ENCODE data around the gene SCARF2.
"Not testable (repeated sequence)": the region's sequence is repeated elsewhere in the genome, so short reads cannot be mapped to it uniquely, and the experiment has no call there.

Gene SCARF2

GRCh38 chr22:20399866-20400605 is 37.6 kb downstream of the SCARF2 start:
- DNase-seq (ENCODE audit: low read depth), result no peak
- no peak overlapping the region for H3K4me3 ChIP-seq (ENCODE audit: low read depth, low read length)

- DNase-seq (ENCODE audit: low read depth), result no peak
- no peak overlapping the region for H3K4me3 ChIP-seq (ENCODE audit: low read depth, low read length)
Observed at GRCh38 chr22:20398420-20398819, 39.2 kb downstream of the SCARF2 start.

- no peak for DNase-seq (ENCODE audit: low read depth)
- no peak overlapping the region for H3K4me3 ChIP-seq (ENCODE audit: low read depth, low read length)
Observed at GRCh38 chr22:20397498-20397897, 40.1 kb downstream of the SCARF2 start.

- DNase-seq (ENCODE audit: low read depth), result peak; percentile 71
- H3K4me3 ChIP-seq (ENCODE audit: low read depth, low read length), result no peak overlapping the region
Observed at GRCh38 chr22:20396639-20397038, 41.0 kb downstream of the SCARF2 start.

- no peak for DNase-seq (ENCODE audit: low read depth)
- no peak overlapping the region for H3K4me3 ChIP-seq (ENCODE audit: low read depth, low read length)
Observed at GRCh38 chr22:20395907-20396287, 41.7 kb downstream of the SCARF2 start.

- H3K4me3 ChIP-seq (ENCODE audit: low read depth, low read length), result peak overlapping the region; percentile 81
- no peak for DNase-seq (ENCODE audit: low read depth)
Observed at GRCh38 chr22:20395181-20395906, 42.3 kb downstream of the SCARF2 start.

- DNase-seq (ENCODE audit: low read depth), result peak; percentile 77
- peak within 1 kb of the TSS; percentile 81 for H3K4me3 ChIP-seq (ENCODE audit: low read depth, low read length)
Observed at GRCh38 chr22:20393705-20394476, 43.7 kb downstream of the SCARF2 start, which contains the start of gene ZNF74. TSS of gene ZNF74 (plus strand) at chr22:20394151. CDS start at chr22:20394629, 478 bp downstream.

- H3K4me3 ChIP-seq (ENCODE audit: low read depth, low read length), result peak overlapping the region; percentile 81
- no peak for DNase-seq (ENCODE audit: low read depth)
Observed at GRCh38 chr22:20392983-20393704, 44.5 kb downstream of the SCARF2 start.

- not testable (repeated sequence) for DNase-seq (ENCODE audit: low read depth); H3K4me3 ChIP-seq (ENCODE audit: low read depth, low read length)
Observed at GRCh38 chr22:20392365-20392881, 45.2 kb downstream of the SCARF2 start.

GRCh38 chr22:20391222-20391621 is 46.4 kb downstream of the SCARF2 start:
- no peak for DNase-seq (ENCODE audit: low read depth)

GRCh38 chr22:20390394-20390907 is 47.2 kb downstream of the SCARF2 start:
- no peak for DNase-seq (ENCODE audit: low read depth)
- H3K4me3 ChIP-seq (ENCODE audit: low read depth, low read length), result no peak overlapping the region

More at GRCh38 chr22:20391222-20391621, 46.4 kb downstream of the SCARF2 start:
- H3K4me3 ChIP-seq (ENCODE audit: low read depth, low read length), result no peak overlapping the region

- H3K4me3 ChIP-seq (ENCODE audit: low read depth, low read length), result no peak overlapping the region
- DNase-seq (ENCODE audit: low read depth), result no peak
Observed at GRCh38 chr22:20389288-20389687, 48.3 kb downstream of the SCARF2 start.

- no peak for DNase-seq (ENCODE audit: low read depth)
- no peak overlapping the region for H3K4me3 ChIP-seq (ENCODE audit: low read depth, low read length)
Observed at GRCh38 chr22:20388200-20388599, 49.4 kb downstream of the SCARF2 start.

GRCh38 chr22:20386972-20387371 is 50.7 kb downstream of the SCARF2 start:
- no peak for DNase-seq (ENCODE audit: low read depth)
- H3K4me3 ChIP-seq (ENCODE audit: low read depth, low read length), result no peak overlapping the region

- DNase-seq (ENCODE audit: low read depth), result no peak
- H3K4me3 ChIP-seq (ENCODE audit: low read depth, low read length), result no peak overlapping the region
Observed at GRCh38 chr22:20386336-20386735, 51.3 kb downstream of the SCARF2 start.

- H3K4me3 ChIP-seq (ENCODE audit: low read depth, low read length), result no peak overlapping the region
- no peak for DNase-seq (ENCODE audit: low read depth)
Observed at GRCh38 chr22:20384865-20385264, 52.8 kb downstream of the SCARF2 start.

- DNase-seq (ENCODE audit: low read depth), result no peak
- H3K4me3 ChIP-seq (ENCODE audit: low read depth, low read length), result no peak overlapping the region
Observed at GRCh38 chr22:20384171-20384570, 53.5 kb downstream of the SCARF2 start.

- DNase-seq (ENCODE audit: low read depth), result no peak
- no peak overlapping the region for H3K4me3 ChIP-seq (ENCODE audit: low read depth, low read length)
Observed at GRCh38 chr22:20383538-20383937, 54.1 kb downstream of the SCARF2 start.

GRCh38 chr22:20380486-20380885 is 57.1 kb downstream of the SCARF2 start:
- H3K4me3 ChIP-seq (ENCODE audit: low read depth, low read length), result no peak overlapping the region
- no peak for DNase-seq (ENCODE audit: low read depth)
